ENCODE results near the gene SLX4IP. TPM values are rescaled to one million over a fixed set of nuclear protein-coding genes. Genes with fewer than 3 reads are reported as not detected.

Gene SLX4IP
- total and polyA plus RNA-seq, 8 donors: 1.00 to 4.6 (median 2.6) TPM

- intact Hi-C loops (cut with DNase I; ENCODE audit: low total_unique reads): no loop called here
- no peaks in the 10 kb centered on the region for H3K27me3 ChIP-seq
- H3K4me1 ChIP-seq: peaks cover 0 to 27% (median 12%) of the 10 kb centered on the region in 4 donors
- no peaks in the 10 kb centered on the region for H3K36me3 ChIP-seq
- TF ChIP-seq EP300 (IDR thresholded peaks at IDR 0.05): no peak
- H3K27ac ChIP-seq: peak overlapping the region in 4 of 5 donors; percentile 50 to 77 (median 57)
- DNase-seq: no peak
- 77 to 90% (median 84%) methylated on average over 4 of the region's 4 CpGs for WGBS, 5 donors
- no peak overlapping the region for H3K4me3 ChIP-seq
- H3K9me3 ChIP-seq: no peaks in the 10 kb centered on the region
Observed at GRCh38 chr20:10524643-10525042, 89.5 kb downstream of the SLX4IP start.

- Histone ChIP-seq H3K27me3 (no peaks in the 10 kb centered on the region), H3K9me3 (no peaks in the 10 kb centered on the region), H3K36me3 (no peaks in the 10 kb centered on the region), H3K4me1 (peaks cover 0 to 17% (median 6%) of the 10 kb centered on the region in 4 donors), H3K27ac (no peak overlapping the region), H3K4me3 (no peak overlapping the region)
- 90 to 96% (median 93%) methylated on average over 3 of the region's 3 CpGs for WGBS, 5 donors
- DNase-seq: no peak
- TF ChIP-seq EP300 (IDR thresholded peaks at IDR 0.05) (no peak), CTCF (IDR thresholded peaks at IDR 0.05) (no peak), POLR2A (IDR thresholded peaks at IDR 0.05) (no peak), POLR2AphosphoS5 (IDR thresholded peaks at IDR 0.05) (no peak)
- intact Hi-C loops (cut with DNase I; ENCODE audit: low total_unique reads): no loop called here
Observed at GRCh38 chr20:10527781-10528180, 92.7 kb downstream of the SLX4IP start.

- intact Hi-C loops (cut with DNase I; ENCODE audit: low total_unique reads): no loop called here
- Histone ChIP-seq H3K36me3 (no peaks in the 10 kb centered on the region), H3K4me1 (no peaks in the 10 kb centered on the region), H3K27me3 (no peaks in the 10 kb centered on the region), H3K4me3 (no peak overlapping the region), H3K27ac (no peak overlapping the region), H3K9me3 (no peaks in the 10 kb centered on the region)
- no peak for DNase-seq
- 93 to 100% (median 98%) methylated on average over 2 of the region's 2 CpGs for WGBS, 5 donors
- no peak for TF ChIP-seq CTCF (IDR thresholded peaks at IDR 0.05)
- TF ChIP-seq EP300 (IDR thresholded peaks at IDR 0.05): no peak
- TF ChIP-seq POLR2AphosphoS5 (IDR thresholded peaks at IDR 0.05): no peak
- no peak for TF ChIP-seq POLR2A (IDR thresholded peaks at IDR 0.05)
Observed at GRCh38 chr20:10530883-10531282, 95.8 kb downstream of the SLX4IP start.

- Histone ChIP-seq H3K36me3 (no peaks in the 10 kb centered on the region), H3K27ac (no peak overlapping the region), H3K4me1 (peaks cover 0 to 9% (median 4%) of the 10 kb centered on the region in 4 donors), H3K27me3 (no peaks in the 10 kb centered on the region), H3K9me3 (no peaks in the 10 kb centered on the region), H3K4me3 (no peak overlapping the region)
- DNase-seq: no peak
- 82 to 95% (median 86%) methylated on average over 3 of the region's 3 CpGs for WGBS, 5 donors
- intact Hi-C loops (cut with DNase I; ENCODE audit: low total_unique reads): no loop called here
- no peak for TF ChIP-seq EP300 (IDR thresholded peaks at IDR 0.05)
- no peak for TF ChIP-seq POLR2A (IDR thresholded peaks at IDR 0.05)
Observed at GRCh38 chr20:10531848-10532247, 96.7 kb downstream of the SLX4IP start.

- H3K4me1 ChIP-seq: peaks cover 0 to 11% (median 5%) of the 10 kb centered on the region in 4 donors
- H3K27me3 ChIP-seq: no peaks in the 10 kb centered on the region
- no peaks in the 10 kb centered on the region for H3K36me3 ChIP-seq
- DNase-seq: no peak
- intact Hi-C loops (cut with DNase I; ENCODE audit: low total_unique reads): no loop called here
- WGBS, 5 donors: 83 to 92% (median 90%) methylated on average over 3 of the region's 3 CpGs
- TF ChIP-seq POLR2A (IDR thresholded peaks at IDR 0.05) (no peak), EP300 (IDR thresholded peaks at IDR 0.05) (no peak), CTCF (IDR thresholded peaks at IDR 0.05) (no peak), POLR2AphosphoS5 (IDR thresholded peaks at IDR 0.05) (no peak)
- no peak overlapping the region for H3K4me3 ChIP-seq
- H3K9me3 ChIP-seq: no peaks in the 10 kb centered on the region
- no peak overlapping the region for H3K27ac ChIP-seq
Observed at GRCh38 chr20:10532361-10532760, 97.3 kb downstream of the SLX4IP start.
